GF-D8 (cell line): ENCODE data around the gene CD163L1.
A peak's percentile ranks its signal among the peaks of the same experiment; 100 is the strongest.
"Not testable (repeated sequence)": the region's sequence is repeated elsewhere in the genome, so short reads cannot be mapped to it uniquely, and the experiment has no call there.

Experiments
- DNase-seq: peaks from one replicate; lab custom pipeline; 2025; lab: John Stamatoyannopoulos, UW

The CD163L1 gene

GRCh38 chr12:7404275-7404674, 39.7 kb downstream of the CD163L1 start:
- DNase-seq: no peak

DNA sequence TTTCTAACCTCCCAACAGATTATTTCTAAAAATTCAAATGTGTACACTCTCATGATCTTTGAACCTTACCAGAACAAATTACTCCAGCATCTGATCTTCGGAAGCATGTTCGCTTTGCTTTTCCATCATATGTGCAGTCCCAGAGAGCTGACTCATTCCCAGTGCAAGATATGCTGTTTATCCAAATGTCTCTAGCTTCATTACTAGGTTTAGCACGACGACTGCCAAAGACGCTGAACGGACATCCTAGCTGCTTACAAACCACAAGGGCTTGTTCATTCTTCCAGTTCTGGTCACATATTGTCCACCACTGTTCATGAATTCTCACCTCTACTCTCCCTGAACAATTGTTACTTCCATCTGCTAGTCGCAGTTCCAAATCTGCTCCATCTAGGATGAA, 40.5 kb downstream of the CD163L1 start:
- DNase-seq: no peak

GRCh38 chr12:7399089-7399488, 44.9 kb downstream of the CD163L1 start:
- DNase-seq: no peak

GRCh38 chr12:7396418-7396817, 47.5 kb downstream of the CD163L1 start:
- no peak for DNase-seq

- no peak for DNase-seq
Measured at GRCh38 chr12:7395950-7396349, 48.0 kb downstream of the CD163L1 start.

DNA sequence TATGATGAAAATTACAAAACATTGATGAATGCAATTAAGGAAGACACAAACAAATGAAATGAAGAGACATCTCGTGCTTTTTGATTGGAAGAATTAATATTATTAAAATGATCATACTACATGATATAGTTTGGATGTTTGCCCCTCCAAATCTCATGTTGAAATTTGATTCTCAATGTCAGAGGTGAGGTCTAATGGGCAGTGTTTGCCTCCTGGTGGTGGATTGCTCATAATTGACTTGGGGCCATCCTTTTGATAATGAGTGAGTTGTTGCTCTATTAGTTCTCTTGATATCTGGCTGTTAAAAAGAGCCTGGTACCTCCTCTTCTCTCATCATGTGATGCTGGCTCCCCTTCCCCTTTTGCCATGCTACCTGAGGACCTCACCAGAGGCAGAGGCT, 56.7 kb downstream of the CD163L1 start:
- no peak for DNase-seq

- no peak for DNase-seq
Measured at GRCh38 chr12:7383157-7383556, 60.8 kb downstream of the CD163L1 start.

GRCh38 chr12:7376196-7376595, 67.8 kb downstream of the CD163L1 start:
- DNase-seq: no peak

DNA sequence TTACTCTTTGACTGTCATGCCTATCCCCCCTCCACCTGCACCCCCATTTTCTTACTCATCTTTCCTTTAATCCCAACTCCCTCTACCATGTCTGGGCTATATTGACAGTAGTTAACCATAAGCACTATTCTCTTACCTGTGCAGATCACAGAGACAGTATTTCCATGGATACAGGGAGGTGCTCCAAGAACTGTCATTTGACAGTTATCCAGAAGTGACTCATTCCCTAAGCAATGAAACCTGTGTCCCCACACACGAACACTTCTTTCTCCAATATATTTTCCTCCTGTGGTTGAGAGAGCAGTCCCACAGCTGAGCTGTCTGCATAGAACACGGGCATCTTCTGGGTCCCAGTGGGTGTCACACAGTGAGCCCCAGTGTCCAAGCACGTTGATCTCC, 68.8 kb downstream of the CD163L1 start:
- no peak for DNase-seq

DNA sequence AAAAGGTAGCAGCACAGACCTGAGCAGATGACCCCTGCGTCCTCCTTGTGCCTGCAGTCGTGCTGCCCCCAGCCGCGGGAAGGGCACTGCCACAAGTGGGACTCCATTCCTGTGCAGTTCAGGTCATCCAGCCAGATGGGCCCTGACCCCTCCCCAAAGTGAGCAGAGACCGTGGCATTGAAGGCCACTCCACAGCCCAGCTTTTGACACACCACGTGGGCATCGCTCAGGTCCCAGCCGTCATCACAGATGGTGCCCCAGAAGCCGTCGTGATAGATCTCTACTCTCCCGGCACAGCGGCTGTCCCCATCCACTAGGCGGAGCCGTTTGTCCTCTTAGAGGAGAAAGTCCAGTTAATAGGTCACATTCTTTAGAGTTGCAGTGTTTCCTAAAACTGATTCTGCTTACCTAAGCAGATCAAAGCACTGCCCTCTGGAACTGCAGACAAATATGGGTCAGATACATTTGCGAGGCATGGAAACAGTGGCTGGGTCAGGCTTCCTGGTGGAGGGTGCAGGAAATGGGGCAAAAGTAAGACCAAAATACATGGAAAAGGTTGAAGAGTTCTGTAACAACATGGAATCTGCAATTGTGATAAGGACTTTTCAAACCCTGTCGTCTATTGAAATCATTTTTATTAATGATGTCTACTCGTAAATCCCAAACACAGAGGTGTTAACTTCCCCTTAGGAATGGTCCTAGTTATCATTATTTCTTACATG, 69.4 kb downstream of the CD163L1 start:
- peak; percentile 3 for DNase-seq

GRCh38 chr12:7373226-7373625, 70.7 kb downstream of the CD163L1 start:
- no peak for DNase-seq

- peak; percentile 80 for DNase-seq
Measured at GRCh38 chr12:7369274-7369729, 74.7 kb downstream of the CD163L1 start.

DNA sequence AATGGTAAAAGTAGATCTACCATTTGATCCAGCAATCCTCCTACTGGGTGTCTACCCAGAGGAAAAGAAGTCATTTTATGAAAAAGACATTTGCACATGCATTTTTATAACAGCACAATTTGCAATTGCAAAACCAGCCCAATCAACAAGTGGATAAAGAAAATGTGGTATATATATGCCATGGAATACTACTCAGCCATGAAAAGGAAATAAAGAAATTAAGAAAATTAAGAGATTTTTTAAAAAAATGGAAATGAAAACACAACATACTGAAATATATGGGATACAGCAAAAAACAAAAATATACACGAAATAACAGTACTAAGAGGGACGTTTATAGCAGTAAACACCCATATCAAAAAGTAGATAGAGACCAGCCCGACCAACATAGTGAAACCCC, 81.2 kb downstream of the CD163L1 start:
- no peak for DNase-seq

- DNase-seq: no peak
Measured at GRCh38 chr12:7361265-7361664, 82.7 kb downstream of the CD163L1 start.

- DNase-seq: no peak
Measured at GRCh38 chr12:7354529-7354928, 89.4 kb downstream of the CD163L1 start.

DNA sequence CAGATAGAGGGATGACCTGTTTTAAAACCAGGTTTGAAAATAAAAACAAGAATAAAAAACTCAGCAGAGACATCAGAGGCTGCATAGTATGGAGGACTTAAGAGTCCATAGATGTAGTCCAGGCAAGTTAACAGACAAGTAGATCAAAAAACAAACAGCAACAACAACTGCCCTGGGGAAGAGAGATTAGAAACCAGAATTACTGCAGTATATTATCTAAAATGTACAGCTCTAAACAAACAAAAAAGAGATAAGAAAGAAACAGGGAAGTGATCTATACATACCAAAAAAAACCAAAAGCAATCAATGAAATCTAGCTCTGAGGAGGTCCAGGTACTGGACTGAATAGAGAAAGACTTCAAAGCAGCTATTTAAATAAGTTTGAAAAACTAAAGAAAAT, 91.3 kb downstream of the CD163L1 start:
- DNase-seq: no peak

DNA sequence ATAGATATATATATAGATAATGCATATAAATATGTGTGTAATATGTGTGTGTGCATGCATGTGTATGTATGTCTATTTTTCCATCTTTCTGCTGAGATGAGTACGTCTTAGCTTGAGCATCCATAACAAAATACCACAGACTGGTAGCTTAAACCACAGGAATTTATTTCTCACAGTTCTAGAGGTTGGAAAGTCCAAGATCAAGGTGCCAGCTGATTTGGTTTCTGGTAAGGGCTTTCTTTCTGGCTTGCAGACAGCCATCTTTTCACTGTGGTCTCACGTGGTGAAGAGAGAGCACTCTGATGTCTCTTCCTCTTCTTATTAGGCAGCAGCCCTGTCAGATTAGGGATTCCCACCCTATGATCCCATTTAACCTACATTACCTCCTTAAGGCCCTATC, 92.8 kb downstream of the CD163L1 start:
- DNase-seq: no peak

DNA sequence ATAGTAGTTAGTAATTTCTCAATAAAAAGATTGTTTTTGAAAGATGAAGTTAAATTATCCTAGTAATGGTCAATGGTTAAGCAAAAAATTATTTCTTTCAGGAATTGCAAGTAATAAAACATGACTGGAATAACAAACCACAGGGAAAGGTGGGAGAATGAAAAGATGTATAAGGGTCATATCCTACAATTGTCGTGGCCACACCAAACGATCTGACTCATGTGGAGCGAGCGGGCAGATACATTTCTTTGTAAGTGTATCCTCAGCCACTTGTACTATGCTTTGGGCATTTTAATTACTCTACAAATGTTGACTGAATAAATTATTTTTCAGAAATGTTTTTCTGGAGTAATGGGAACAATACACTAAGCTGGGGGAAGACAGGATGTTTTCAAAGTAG, 94.5 kb downstream of the CD163L1 start:
- DNase-seq: no peak

DNA sequence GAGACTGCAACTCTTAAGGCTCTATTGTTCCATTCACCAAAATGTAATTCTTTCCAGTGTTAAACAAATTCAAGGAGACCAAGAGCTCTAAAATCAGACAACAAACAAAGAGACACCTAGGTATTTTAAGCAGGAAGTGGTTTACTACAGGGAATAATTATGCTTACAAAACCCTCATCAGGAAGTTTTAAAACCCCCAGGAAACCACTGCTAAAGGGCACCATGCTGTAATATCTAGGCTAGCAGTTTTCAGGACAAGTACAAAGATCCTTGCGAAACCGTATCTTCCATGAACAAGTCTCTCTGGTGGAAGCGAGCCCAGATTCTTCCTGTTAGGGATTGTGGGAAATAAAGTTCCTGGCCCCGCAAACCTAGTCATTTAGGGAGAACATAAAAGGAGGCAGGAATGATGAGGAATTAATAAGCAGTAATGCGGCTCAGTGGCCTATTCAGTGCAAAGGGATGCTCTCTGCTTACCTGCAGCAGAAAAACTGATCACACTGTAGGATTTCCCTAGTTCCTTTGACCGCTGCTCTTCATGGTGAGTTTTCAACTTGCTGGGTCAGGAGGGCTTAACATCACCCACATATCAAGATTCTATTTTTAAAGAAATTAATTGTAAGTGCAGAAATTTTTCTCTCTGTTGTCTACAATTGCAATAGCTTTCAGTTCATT, 97.3 kb downstream of the CD163L1 start:
- DNase-seq: peak; percentile 79

DNA sequence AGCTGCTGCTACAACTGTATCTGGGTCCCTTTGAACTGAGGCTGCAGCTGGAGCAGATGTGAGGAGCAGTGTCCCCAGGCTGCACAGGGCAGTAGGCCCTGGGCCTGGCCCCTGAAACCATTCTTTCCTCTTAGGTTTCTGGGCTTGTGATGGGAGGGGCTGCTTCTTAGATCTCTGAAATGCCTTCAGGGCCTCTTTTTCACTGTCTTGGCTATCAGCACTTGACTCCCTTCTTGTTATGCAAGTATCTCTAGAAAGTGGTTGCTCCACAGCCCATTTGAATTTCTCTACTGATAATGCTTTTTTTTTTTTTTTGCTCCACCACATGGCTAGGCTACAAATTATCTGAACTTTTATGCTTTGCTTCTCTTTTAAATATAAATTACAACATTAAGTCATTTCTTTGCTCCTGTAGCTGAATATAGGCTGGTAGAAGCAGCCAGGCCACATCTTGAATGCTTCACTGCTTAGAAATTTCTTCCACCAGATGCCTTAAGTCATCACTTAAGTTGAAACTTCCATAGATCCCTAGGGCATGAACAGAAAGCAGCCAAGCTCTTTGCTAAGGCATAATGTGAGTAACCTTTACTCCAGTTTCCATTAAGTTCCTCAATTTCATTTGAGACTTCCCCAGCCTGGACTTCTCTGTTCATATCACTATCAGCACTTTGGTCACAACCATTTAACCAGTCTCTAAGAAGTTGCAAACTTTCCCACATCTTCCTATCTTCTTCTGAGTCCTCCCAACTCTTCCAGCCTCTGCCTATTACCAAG, 98.9 kb downstream of the CD163L1 start:
- DNase-seq: peak; percentile 67

DNA sequence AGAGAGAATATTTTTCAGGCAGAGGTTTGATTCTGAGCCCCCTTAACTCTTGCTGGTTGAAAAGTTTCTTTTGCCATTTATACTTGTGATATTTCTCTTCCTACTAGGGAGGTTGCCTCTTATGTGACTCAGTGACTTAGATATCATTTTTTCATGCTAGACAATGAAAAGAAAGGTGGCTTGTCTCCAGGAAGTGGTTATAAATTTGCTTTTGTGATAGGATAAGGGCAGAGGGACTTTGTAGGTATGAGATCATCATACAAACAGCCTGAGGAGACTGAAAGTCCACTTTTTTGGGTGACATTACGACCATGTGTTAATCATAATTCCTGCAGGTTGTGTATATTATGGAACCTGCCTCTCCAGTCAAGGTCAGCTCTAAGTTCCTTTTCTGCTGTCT, 104.3 kb downstream of the CD163L1 start:
- no peak for DNase-seq

GRCh38 chr12:7337790-7338189, 106.2 kb downstream of the CD163L1 start:
- not testable (repeated sequence) for DNase-seq

DNA sequence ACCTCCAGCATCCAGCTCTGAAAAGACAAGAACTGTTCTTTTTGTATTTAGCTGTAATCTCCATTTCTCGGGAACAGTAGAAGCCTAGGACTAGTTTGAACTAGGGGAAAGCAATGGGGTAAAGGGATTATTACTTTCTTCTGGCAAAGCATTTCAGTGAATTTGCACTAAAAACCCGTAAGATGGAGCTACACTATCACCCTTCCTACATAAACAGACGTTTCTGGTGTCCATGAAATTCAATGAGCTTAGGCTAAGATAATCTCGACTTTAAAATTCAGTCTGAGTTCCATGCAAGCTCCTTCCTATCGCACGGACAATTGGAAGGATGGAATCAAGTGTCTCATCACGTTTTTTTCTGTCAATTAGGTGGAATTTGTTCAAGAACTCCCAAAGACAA, 116.0 kb downstream of the CD163L1 start:
- DNase-seq: no peak
